C4-2B (cell line): ENCODE data around the gene APOA1.

ENCODE experiments used
- ZFX ChIP-seq: fragments of 450-650 bp; IDR thresholded peaks from 2 replicates; pipeline ENCODE4 v1.6.1; 2017
- TF ChIP-seq, protein P1 (sequence below): fragments of 450-650 bp; conservative IDR thresholded peaks from 2 replicates; pipeline ENCODE4 v1.5.1; 2017; ENCODE audit warnings: mild to moderate bottlenecking

DNA sequence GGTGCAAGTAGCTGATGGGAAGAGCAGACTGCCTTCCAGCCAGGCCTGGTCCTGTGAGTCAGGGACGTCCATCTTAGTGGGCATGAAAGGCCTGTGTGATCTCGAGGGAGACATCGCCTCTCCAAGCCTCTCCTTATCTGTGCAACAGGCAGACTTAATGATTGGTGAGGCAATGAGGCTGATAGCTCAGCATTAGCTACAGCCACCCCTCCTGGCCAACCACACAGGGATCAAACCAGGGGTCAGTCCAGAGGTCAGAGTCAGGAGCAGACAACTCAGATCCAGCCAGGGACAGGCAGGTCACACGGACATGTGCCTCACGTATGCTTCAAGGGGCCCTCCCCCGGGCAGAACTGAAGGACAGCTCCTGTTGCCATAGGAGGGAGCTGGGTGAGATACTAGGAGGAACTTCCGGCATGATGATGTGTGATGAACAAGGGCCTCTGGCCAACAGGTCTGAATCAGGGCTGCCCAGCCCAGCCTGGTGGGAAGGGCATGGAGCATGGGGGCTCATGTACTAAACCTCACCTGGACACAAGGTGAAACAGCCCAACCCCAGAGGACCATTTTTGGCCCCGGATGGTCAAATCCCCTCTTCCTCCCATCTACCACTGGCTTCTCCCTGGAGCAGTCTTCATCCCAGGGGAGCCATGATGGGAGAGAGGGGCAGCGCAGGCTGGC is 10.5 kb downstream of the APOA1 start:
- TF ChIP-seq, protein P1, sequence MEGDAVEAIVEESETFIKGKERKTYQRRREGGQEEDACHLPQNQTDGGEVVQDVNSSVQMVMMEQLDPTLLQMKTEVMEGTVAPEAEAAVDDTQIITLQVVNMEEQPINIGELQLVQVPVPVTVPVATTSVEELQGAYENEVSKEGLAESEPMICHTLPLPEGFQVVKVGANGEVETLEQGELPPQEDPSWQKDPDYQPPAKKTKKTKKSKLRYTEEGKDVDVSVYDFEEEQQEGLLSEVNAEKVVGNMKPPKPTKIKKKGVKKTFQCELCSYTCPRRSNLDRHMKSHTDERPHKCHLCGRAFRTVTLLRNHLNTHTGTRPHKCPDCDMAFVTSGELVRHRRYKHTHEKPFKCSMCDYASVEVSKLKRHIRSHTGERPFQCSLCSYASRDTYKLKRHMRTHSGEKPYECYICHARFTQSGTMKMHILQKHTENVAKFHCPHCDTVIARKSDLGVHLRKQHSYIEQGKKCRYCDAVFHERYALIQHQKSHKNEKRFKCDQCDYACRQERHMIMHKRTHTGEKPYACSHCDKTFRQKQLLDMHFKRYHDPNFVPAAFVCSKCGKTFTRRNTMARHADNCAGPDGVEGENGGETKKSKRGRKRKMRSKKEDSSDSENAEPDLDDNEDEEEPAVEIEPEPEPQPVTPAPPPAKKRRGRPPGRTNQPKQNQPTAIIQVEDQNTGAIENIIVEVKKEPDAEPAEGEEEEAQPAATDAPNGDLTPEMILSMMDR: no peak
- no peak for TF ChIP-seq ZFX
